SU-DHL-6 (cell line): ENCODE measurements around the gene ILF2.

ENCODE experiments used
- EZH2phosphoT487 ChIP-seq: fragments of 200-600 bp; sonication (generic), shearing (Covaris generic); conservative IDR thresholded peaks from 2 replicates; pipeline ENCODE4 v1.6.1; 2018; ENCODE audit warnings: mild to moderate bottlenecking, antibody characterized with exemption, low read length, moderate library complexity, mixed read lengths
- TF ChIP-seq, protein P1 (sequence below): fragments of 200-600 bp; sonication (generic); IDR thresholded peaks from one replicate; pipeline ENCODE4 v1.5.1; 2017; ENCODE audit warnings: antibody characterized with exemption, mild to moderate bottlenecking, low read length, moderate library complexity; ENCODE audit not compliant: insufficient read depth, poor library complexity, severe bottlenecking

DNA sequence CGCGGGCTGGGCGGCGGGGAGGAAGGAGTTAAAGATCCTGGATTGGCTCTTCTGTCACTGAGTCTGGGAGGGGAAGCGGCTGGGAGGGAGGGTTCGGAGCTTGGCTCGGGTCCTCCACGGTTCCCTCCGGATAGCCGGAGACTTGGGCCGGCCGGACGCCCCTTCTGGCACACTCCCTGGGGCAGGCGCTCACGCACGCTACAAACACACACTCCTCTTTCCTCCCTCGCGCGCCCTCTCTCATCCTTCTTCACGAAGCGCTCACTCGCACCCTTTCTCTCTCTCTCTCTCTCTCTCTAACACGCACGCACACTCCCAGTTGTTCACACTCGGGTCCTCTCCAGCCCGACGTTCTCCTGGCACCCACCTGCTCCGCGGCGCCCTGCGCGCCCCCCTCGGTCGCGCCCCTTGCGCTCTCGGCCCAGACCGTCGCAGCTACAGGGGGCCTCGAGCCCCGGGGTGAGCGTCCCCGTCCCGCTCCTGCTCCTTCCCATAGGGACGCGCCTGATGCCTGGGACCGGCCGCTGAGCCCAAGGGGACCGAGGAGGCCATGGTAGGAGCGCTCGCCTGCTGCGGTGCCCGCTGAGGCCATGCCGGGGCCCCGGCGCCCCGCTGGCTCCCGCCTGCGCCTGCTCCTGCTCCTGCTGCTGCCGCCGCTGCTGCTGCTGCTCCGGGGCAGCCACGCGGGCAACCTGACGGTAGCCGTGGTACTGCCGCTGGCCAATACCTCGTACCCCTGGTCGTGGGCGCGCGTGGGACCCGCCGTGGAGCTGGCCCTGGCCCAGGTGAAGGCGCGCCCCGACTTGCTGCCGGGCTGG lies 7.9 kb upstream of the ILF2 start, which contains the start of gene NPR1:
- TF ChIP-seq, protein P1, sequence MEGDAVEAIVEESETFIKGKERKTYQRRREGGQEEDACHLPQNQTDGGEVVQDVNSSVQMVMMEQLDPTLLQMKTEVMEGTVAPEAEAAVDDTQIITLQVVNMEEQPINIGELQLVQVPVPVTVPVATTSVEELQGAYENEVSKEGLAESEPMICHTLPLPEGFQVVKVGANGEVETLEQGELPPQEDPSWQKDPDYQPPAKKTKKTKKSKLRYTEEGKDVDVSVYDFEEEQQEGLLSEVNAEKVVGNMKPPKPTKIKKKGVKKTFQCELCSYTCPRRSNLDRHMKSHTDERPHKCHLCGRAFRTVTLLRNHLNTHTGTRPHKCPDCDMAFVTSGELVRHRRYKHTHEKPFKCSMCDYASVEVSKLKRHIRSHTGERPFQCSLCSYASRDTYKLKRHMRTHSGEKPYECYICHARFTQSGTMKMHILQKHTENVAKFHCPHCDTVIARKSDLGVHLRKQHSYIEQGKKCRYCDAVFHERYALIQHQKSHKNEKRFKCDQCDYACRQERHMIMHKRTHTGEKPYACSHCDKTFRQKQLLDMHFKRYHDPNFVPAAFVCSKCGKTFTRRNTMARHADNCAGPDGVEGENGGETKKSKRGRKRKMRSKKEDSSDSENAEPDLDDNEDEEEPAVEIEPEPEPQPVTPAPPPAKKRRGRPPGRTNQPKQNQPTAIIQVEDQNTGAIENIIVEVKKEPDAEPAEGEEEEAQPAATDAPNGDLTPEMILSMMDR = no peak
- TF ChIP-seq EZH2phosphoT487 = no peak
